Small intestine (tissue), 7 donors: ENCODE data around the gene NTN1. TPM values are rescaled to one million over a fixed set of nuclear protein-coding genes. Genes with fewer than 3 reads are reported as not detected.

Experiments used
- DNase-seq, 2 donors: peaks; one replicate each; pipeline versions ENCODE4 v3.0.0 to v3.0.0-alpha.2; 2013
- FAIRE-seq: peaks from 2 replicates; lab custom pipeline; 2012; peaks lifted over from hg19 to GRCh38; lab: Jason Lieb, UNC
- H3K27ac ChIP-seq, 3 donors: one replicate each; pipeline ENCODE4 v1.5.1; 2013; ENCODE audit warnings: low read length in 2 of 3, mild to moderate bottlenecking in 2 of 3, control low read depth in 1 of 3, inconsistent platforms in 1 of 3, low read depth in 1 of 3, moderate library complexity in 1 of 3
- H3K27me3 ChIP-seq, 3 donors: one replicate each; pipeline ENCODE4 v1.6.1; 2013; ENCODE audit warnings: low read length in 3 of 3, inconsistent platforms in 1 of 3; ENCODE audit not compliant: control insufficient read depth in 3 of 3, insufficient read depth in 3 of 3
- H3K36me3 ChIP-seq, 3 donors: one replicate each; pipeline ENCODE4 v1.6.1; 2013; ENCODE audit warnings: low read length in 3 of 3, inconsistent platforms in 1 of 3, low read depth in 1 of 3, mild to moderate bottlenecking in 1 of 3, moderate library complexity in 1 of 3; ENCODE audit not compliant: control insufficient read depth in 3 of 3, insufficient read depth in 2 of 3
- H3K4me1 ChIP-seq, 3 donors: one replicate each; pipeline ENCODE4 v1.6.1; 2013; ENCODE audit warnings: low read length in 2 of 3, inconsistent platforms in 1 of 3, low read depth in 1 of 3, mild to moderate bottlenecking in 1 of 3, moderate library complexity in 1 of 3; ENCODE audit not compliant: control insufficient read depth in 3 of 3, insufficient read depth in 2 of 3
- H3K4me3 ChIP-seq, 3 donors: one replicate each; pipeline ENCODE4 v1.5.1; 2013; ENCODE audit warnings: low read length in 3 of 3, control low read depth in 1 of 3, inconsistent platforms in 1 of 3, low read depth in 1 of 3, mild to moderate bottlenecking in 1 of 3, moderate library complexity in 1 of 3
- H3K9me3 ChIP-seq, 2 donors: one replicate each; pipeline ENCODE4 v1.6.1; 2013; ENCODE audit warnings: low read depth in 1 of 2, low read length in 1 of 2; ENCODE audit not compliant: control insufficient read depth in 2 of 2, insufficient read depth in 1 of 2
- WGBS, 3 donors: extraction: QIAGEN DNeasy Blood & Tissue Kit; methylation state at CpG; one replicate each; pipeline ENCODE4 v1.1.7; 2013; 5-methylcytosine and 5-hydroxymethylcytosine counted together
- polyA plus RNA-seq, 4 donors: library from polyadenylated mRNA; stranded (reverse) in 3 of 4; unstranded in 1 of 4; fragments of 200-250 nt in 3 of 4; fragments of 120-200 nt in 1 of 4; gene quantifications; one replicate each; pipeline versions ENCODE4 v1.2.1 to v1.2.3, GENCODE V29; 2013
- donor health status: healthy with polysubstance abuse.
- donor health status: control.
- donor health status: control.
- donor health status: Bipolar disorder and iron deficiency.
- donor health status: healthy.

NTN1 gene
- polyA plus RNA-seq, 4 donors, result 0.22 to 13.2 (median 2.6) TPM

DNA sequence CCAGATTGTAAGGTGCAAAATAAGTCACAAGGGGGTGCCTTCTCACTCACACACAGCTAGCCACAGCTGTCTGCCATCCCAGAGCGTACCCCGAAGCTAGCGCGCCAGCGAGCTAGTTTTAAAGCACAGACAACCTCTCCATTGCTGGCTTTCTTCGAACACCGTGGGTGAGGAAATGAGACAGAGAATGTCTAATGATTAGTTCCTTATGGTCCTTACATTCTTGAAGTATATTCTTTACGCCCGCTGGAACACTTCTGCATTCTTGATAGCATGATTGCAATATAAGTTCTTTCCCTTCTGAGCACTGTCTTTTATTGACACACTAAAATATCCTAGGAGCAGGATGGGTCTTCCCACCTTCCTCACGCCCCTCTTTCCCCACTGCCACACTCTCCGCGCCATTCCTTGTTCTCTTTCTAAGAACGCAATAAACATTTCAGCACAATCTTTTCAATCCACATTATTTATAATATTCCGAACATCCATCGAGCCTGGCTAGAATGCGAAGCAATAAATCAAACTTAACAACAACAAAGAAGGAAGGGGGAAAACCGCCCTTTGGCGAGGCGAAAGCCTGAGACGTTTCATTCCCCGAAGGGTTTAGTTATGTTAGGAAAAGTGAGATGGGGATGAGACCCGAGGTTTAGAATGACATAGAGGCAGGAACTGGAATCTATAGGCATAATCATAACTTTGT is 251.3 kb downstream of the NTN1 start:
- Histone ChIP-seq H3K4me1 (peaks cover 0 to 4% (median 0%) of the 10 kb centered on the region in 3 donors), H3K27me3 (no peaks in the 10 kb centered on the region), H3K4me3 (no peak overlapping the region), H3K36me3 (peaks cover 0 to 3% (median 0%) of the 10 kb centered on the region in 3 donors), H3K27ac (peak overlapping the region in 1 of 3 donors; percentile 48), H3K9me3 (no peaks in the 10 kb centered on the region)
- DNase-seq (no peak), FAIRE-seq (no peak)
- 72 to 92% (median 87%) methylated on average over 22 of the region's 22 CpGs for WGBS, 3 donors

DNA sequence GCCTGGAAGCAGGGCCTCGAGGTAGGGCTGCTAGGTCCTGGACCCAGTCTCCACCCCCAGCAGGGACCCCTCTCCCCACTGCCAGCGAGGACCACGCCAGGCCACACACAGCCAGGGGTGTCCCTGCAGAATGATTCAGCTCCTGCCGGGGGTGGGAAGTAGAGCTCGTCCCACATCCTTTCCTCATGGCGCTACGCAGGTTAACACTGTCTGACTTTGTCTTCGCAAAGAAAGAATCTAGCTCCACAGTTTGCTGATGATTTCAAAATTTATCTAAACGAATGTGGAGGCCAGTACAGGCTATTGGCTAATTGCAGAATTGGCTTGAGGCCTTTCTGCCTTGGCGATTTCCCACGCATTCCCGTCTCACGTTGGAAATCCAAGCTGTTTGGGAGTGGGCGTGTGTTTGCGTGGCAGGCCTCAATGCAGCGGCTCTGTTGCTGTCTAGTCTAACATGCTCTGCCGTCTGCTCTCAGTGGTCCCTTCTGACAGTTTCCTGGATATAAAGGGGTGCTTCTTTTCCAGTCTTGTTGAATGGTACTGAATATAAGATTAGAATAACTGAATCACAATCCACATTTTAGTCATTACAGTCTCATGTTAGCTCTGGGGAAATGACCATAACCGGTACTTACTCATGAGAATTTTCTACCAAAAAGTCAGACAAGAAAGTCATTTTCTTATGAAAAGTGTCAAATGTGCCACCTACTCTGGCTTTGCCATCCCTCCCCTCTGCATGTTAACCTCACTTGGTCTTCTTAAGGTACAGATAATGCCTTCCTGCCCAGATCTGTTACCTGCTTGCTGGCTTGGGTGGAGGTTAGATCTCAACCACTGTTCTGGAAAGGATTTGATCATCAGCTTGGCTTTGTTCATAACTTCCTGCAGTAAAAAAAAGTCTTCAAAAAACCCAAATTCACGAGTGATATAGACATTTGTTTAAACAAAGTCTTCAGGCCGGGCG is 252.4 kb downstream of the NTN1 start:
- DNase-seq (no peak), FAIRE-seq (no peak)
- WGBS, 3 donors, result 66 to 86% (median 77%) methylated on average over 21 of the region's 21 CpGs
- Histone ChIP-seq H3K27me3 (no peaks in the 10 kb centered on the region), H3K9me3 (no peaks in the 10 kb centered on the region), H3K4me3 (no peak overlapping the region), H3K36me3 (peaks cover 0 to 3% (median 0%) of the 10 kb centered on the region in 3 donors), H3K4me1 (peaks cover 0 to 4% (median 0%) of the 10 kb centered on the region in 3 donors), H3K27ac (peak overlapping the region in 2 of 3 donors; percentile 48 to 55)

DNA sequence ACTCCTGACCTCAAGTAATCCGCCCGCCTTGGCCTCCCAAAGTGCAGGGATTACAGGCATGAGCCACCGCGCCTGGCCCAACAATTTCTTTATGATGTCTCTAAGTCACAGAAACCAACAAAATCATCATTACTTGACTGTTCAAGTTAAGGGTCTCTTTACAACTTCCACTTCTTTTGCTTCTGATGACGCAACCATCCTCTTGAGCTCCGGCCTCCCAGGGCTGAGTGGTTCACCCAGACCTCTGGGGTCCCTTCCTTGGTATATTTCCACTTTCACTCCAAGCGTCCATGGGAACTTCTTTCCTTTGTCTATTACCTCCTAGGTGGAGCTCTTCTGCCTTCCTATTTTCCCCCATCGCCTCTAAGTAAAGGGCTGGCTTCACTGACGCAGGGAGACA is 253.7 kb downstream of the NTN1 start:
- Histone ChIP-seq H3K27me3 (no peaks in the 10 kb centered on the region), H3K9me3 (no peaks in the 10 kb centered on the region), H3K4me3 (no peak overlapping the region), H3K36me3 (peaks cover 0 to 3% (median 0%) of the 10 kb centered on the region in 3 donors), H3K27ac (no peak overlapping the region), H3K4me1 (peaks cover 0 to 4% (median 0%) of the 10 kb centered on the region in 3 donors)
- 95 to 98% (median 96%) methylated on average over 9 of the region's 9 CpGs for WGBS, 3 donors
- FAIRE-seq, result no peak
- no peak for DNase-seq

DNA sequence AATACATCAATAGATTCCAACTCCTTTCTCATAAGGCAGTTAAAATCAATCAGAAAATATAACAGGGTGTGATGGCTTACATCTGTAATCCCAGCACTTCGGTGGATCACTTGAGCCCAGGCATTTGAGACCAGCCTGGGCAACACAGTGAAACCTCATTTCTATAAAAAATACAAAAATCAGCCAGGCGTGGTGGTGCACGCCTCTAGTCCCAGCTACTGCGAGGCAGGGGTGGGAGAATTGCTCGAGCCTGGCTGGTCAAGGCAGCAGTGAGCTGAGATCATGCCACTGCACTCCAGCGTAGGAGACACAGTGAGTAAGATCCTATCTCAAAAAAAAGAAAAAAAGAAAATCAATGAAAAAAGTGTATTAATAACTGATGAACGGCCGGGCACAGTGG is 258.6 kb downstream of the NTN1 start:
- Histone ChIP-seq H3K4me3 (no peak overlapping the region), H3K27me3 (no peaks in the 10 kb centered on the region), H3K27ac (no peak overlapping the region), H3K36me3 (no peaks in the 10 kb centered on the region), H3K4me1 (peaks cover 0 to under 1% (median 0%) of the 10 kb centered on the region in 3 donors), H3K9me3 (no peaks in the 10 kb centered on the region)
- FAIRE-seq (no peak), DNase-seq (no peak)
- 92 to 96% (median 96%) methylated on average over 8 of the region's 8 CpGs for WGBS, 3 donors

DNA sequence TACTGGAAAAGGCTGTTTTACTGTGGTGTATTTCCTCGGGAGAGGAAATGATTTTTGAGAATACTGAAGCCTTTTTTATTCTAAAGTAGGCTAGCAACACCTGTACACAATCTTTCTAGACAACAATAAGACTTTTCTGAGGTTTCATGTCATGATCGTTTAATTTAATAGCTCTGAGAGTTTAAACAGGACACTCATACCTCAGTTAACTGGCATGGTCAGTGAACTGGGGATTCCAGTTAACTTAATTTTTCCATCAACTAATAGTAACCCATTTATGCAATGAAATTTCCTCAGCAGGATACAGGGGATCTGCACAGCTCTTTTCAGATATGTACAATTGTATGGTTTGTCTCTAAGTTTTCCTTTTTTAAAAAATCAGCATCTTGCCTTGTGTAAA is 262.6 kb downstream of the NTN1 start:
- 63 to 69% (median 66%) methylated on average over 2 of the region's 2 CpGs for WGBS, 3 donors
- Histone ChIP-seq H3K36me3 (no peaks in the 10 kb centered on the region), H3K27me3 (no peaks in the 10 kb centered on the region), H3K9me3 (no peaks in the 10 kb centered on the region), H3K27ac (no peak overlapping the region), H3K4me3 (no peak overlapping the region), H3K4me1 (peaks cover 0 to 3% (median 3%) of the 10 kb centered on the region in 3 donors)
- no peak for DNase-seq
- no peak for FAIRE-seq

DNA sequence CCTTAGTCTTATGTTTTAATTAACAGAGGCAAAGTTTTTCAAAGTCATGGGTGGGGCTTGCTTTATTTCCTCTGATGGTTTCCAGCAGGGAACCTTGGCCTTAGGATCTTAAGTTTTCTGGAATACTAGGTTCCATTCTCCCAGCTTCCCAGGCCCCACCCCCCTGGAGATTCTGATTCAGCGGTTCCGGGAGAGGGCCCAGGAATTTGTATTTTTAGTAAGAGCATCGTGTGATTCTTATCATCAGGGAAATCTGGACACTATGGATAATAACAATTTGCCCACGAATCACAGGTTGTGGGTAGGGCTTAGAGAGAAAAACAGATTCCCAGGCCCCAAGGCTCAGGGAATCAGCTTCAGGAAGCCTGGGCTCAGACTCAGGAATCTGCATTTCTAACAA is 263.6 kb downstream of the NTN1 start:
- FAIRE-seq, result no peak
- DNase-seq, result no peak
- Histone ChIP-seq H3K9me3 (no peaks in the 10 kb centered on the region), H3K4me3 (no peak overlapping the region), H3K27ac (no peak overlapping the region), H3K4me1 (peaks cover 0 to 3% (median 3%) of the 10 kb centered on the region in 3 donors), H3K27me3 (no peaks in the 10 kb centered on the region), H3K36me3 (no peaks in the 10 kb centered on the region)
- 42 to 55% (median 52%) methylated on average over 4 of the region's 4 CpGs for WGBS, 3 donors

DNA sequence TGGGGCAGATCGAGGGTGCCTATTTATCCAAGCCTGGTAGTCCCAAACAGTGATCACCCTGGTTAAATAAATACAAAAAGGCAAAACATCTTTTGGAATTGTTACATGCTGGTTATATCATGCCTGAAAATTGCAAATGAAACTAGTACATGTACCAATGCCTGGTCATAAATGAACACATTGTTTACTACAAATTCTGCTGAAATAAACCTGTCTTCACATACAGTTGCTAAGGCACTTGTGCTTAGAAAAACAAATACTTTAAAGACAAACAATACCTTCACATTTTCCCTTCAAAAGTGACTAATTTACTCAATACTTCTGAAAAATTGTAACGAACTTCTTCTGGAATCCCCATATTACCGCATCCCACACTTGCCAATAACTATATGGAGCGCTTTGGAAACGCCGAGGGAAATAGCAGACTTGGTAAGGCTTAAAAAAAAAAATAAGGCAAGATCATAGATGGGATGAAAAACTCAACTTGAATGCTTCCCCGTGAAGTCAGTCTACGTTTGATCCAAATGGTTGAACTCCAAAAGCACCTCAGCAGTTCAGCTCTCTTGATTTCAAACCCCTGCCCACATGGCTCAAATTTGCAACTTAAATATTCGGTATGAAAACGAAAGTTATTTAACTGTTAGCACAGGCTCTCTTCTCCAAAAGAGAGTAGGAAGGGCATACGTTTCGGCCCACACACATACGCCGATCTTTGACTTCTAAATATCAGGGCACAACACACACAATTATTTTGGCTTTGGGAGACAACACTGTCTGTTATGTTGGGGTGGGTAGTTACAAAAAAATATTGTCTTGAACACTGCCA is 264.5 kb downstream of the NTN1 start:
- H3K27me3 ChIP-seq, result no peaks in the 10 kb centered on the region
- FAIRE-seq (no peak), DNase-seq (no peak)
- no peak overlapping the region for H3K4me3 ChIP-seq
- 79 to 89% (median 89%) methylated on average over 14 of the region's 14 CpGs for WGBS, 3 donors
- H3K9me3 ChIP-seq, result no peaks in the 10 kb centered on the region
- H3K36me3 ChIP-seq, result no peaks in the 10 kb centered on the region
- peak overlapping the region in 1 of 3 donors; percentile 12 for H3K27ac ChIP-seq
- peaks cover 0 to 3% (median 3%) of the 10 kb centered on the region in 3 donors for H3K4me1 ChIP-seq

DNA sequence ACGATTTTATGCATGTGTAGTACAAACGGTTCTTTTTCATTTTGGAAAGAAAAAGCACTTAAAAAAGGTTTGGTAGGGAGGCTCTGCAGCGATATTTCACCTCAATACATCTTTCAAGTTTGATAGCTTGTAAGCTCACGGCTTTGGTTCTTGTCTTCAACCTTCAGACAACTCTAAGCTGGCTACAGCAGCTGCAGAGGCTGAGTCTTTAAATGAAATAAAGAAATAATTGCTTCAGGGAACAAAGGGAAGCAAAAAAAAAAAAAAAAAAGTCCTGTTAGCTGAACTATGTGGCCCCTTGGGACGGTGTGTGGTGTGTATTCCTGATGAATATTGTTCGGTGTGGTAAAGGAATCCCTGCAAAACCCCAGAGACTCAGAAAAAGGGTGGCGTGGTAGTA is 265.1 kb downstream of the NTN1 start:
- no peak for DNase-seq
- peaks cover 0 to 3% (median 3%) of the 10 kb centered on the region in 3 donors for H3K4me1 ChIP-seq
- H3K36me3 ChIP-seq, result no peaks in the 10 kb centered on the region
- no peak overlapping the region for H3K4me3 ChIP-seq
- no peak overlapping the region for H3K27ac ChIP-seq
- H3K9me3 ChIP-seq, result no peaks in the 10 kb centered on the region
- H3K27me3 ChIP-seq, result no peaks in the 10 kb centered on the region
- no peak for FAIRE-seq
- WGBS, 3 donors, result 73 to 94% (median 89%) methylated on average over 7 of the region's 7 CpGs
